ENCODE measurements around the gene ARL3. TPM values are rescaled to one million over a fixed set of nuclear protein-coding genes. Genes with fewer than 3 reads are reported as not detected.

ARL3 gene
- total RNA-seq, 1 donor from 2014 or later = 9.5 TPM

GRCh38 chr10:102624094-102624493, 90.1 kb downstream of the ARL3 start:
- no peak for TF ChIP-seq CTCF (conservative IDR thresholded peaks at IDR 0.05; ENCODE audit: low read depth, low read length)
- H3K4me3 ChIP-seq (ENCODE audit: low read depth, low read length) = no peak overlapping the region
- no peak for DNase-seq (ENCODE audit: low read depth)

Other genes starting within 250 kb of the ARL3 start
- 129 and 136 TPM in 2 replicates for gene ACTR1A, start 211.7 kb downstream of the ARL3 start, total RNA-seq
- 4.4 and 6.2 TPM in 2 replicates for gene SUFU, start 210.4 kb downstream of the ARL3 start, total RNA-seq
- 120 and 182 TPM in 2 replicates for gene TRIM8, start 69.9 kb downstream of the ARL3 start, total RNA-seq
- gene SFXN2, start 239 bp upstream of the ARL3 start, total RNA-seq = 5.3 and 18.9 TPM in 2 replicates
- gene WBP1L, start 29.6 kb upstream of the ARL3 start, total RNA-seq = 18.4 and 31.5 TPM in 2 replicates
- not detected in 2 replicates for gene CYP17A1, start 123.0 kb upstream of the ARL3 start, total RNA-seq
- 10.1 and 10.5 TPM in 2 replicates for gene BORCS7, start 139.9 kb upstream of the ARL3 start, total RNA-seq
- 10.7 and 17.1 TPM in 2 replicates for gene AS3MT, start 155.1 kb upstream of the ARL3 start, total RNA-seq
- 1.2 and 1.3 TPM in 2 replicates for gene CNNM2, start 203.9 kb upstream of the ARL3 start, total RNA-seq